Measurements from ENCODE around the gene COTL1.

DNA sequence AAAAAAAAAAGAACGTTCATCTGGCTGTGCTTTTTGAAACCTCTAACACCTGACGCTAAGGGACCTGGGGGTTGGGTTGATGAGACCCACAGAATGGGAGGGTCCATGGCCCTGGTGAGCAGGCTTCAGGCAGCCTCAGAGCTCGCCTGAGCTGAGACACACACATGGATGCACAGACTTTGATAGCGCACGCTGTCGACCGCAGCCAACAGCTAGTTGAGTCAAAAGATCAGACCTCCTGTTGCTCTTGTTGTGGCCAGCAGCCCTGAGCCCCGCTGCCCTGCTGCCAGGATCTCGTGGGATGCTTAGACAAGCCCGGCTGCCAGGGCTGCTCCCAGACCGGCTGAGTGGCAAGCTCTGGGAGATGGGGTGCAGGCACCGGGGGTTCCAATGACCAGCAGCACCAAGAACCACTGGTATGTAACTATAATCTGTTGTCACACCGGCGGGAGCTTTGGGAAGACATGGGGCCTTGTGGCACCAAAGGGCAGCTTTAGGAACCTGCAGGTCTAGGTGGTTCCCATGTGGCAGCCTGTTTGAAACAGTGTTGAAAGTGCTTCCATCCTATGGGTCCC lies 93.4 kb downstream of the COTL1 start:
- TF ChIP-seq, protein P1, sequence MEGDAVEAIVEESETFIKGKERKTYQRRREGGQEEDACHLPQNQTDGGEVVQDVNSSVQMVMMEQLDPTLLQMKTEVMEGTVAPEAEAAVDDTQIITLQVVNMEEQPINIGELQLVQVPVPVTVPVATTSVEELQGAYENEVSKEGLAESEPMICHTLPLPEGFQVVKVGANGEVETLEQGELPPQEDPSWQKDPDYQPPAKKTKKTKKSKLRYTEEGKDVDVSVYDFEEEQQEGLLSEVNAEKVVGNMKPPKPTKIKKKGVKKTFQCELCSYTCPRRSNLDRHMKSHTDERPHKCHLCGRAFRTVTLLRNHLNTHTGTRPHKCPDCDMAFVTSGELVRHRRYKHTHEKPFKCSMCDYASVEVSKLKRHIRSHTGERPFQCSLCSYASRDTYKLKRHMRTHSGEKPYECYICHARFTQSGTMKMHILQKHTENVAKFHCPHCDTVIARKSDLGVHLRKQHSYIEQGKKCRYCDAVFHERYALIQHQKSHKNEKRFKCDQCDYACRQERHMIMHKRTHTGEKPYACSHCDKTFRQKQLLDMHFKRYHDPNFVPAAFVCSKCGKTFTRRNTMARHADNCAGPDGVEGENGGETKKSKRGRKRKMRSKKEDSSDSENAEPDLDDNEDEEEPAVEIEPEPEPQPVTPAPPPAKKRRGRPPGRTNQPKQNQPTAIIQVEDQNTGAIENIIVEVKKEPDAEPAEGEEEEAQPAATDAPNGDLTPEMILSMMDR (IDR thresholded peaks at IDR 0.05 in 2 of 3, conservative IDR thresholded peaks at IDR 0.05 in 1 of 3; ENCODE audit: insufficient read depth in 2 of 3, low read depth in 1 of 3, low read length in 3 of 3): no peak
- TF ChIP-seq KLF13 (tag; IDR thresholded peaks at IDR 0.05; ENCODE audit: borderline replicate concordance, low read depth) (no peak), MTF1 (CRISPR knock-in tag; IDR thresholded peaks at IDR 0.05; ENCODE audit: borderline replicate concordance) (no peak), ESRRA (IDR thresholded peaks at IDR 0.05; ENCODE audit: borderline replicate concordance, low read depth) (no peak), KLF16 (IDR thresholded peaks at IDR 0.05) (no peak), ZNF75A (CRISPR knock-in tag; IDR thresholded peaks at IDR 0.05) (no peak)
- TF ChIP-seq, protein P2, sequence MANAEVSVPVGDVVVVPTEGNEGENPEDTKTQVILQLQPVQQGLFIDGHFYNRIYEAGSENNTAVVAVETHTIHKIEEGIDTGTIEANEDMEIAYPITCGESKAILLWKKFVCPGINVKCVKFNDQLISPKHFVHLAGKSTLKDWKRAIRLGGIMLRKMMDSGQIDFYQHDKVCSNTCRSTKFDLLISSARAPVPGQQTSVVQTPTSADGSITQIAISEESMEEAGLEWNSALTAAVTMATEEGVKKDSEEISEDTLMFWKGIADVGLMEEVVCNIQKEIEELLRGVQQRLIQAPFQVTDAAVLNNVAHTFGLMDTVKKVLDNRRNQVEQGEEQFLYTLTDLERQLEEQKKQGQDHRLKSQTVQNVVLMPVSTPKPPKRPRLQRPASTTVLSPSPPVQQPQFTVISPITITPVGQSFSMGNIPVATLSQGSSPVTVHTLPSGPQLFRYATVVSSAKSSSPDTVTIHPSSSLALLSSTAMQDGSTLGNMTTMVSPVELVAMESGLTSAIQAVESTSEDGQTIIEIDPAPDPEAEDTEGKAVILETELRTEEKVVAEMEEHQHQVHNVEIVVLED (CRISPR knock-in tag; IDR thresholded peaks at IDR 0.05): no peak
- TF ChIP-seq, protein P3, sequence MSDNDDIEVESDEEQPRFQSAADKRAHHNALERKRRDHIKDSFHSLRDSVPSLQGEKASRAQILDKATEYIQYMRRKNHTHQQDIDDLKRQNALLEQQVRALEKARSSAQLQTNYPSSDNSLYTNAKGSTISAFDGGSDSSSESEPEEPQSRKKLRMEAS (CRISPR knock-in tag; IDR thresholded peaks at IDR 0.05): no peak

Data from K562 (cell line).